ENCODE data around the gene OR4C16. TPM values are rescaled to one million over a fixed set of nuclear protein-coding genes. Genes with fewer than 3 reads are reported as not detected.

OR4C16 gene
- not detected for polyA plus RNA-seq

GRCh38 chr11:55571828-55572227, at the start of gene OR4C16:
Gene OR4C16 (plus strand): TSS chr11:55572128. CDS start chr11:55572128, 0 bp downstream.
- 56 to 76% (median 65%) methylated on average over 3 of the region's 3 CpGs for WGBS, 3 donors
- H3K27ac ChIP-seq (ENCODE audit: low read depth, low read length), result no peak within 1 kb of the TSS

GRCh38 chr11:55554169-55554568, 17.8 kb upstream of the OR4C16 start, which contains the start of gene OR4C15:
Gene OR4C15 (plus strand): TSS chr11:55554469. CDS start chr11:55554469, 0 bp downstream.
- no peak within 1 kb of the TSS for H3K27ac ChIP-seq (ENCODE audit: low read depth, low read length)

GRCh38 chr11:55572548-55572947, 620 bp downstream of the OR4C16 start:
- WGBS, 3 donors, result 19 to 48% (median 32%) methylated on average over 1 of the region's 1 CpG
- no peak overlapping the region for H3K27ac ChIP-seq (ENCODE audit: low read depth, low read length)

GRCh38 chr11:55607545-55607944, 35.6 kb downstream of the OR4C16 start, which contains the start of gene OR4C11:
Gene OR4C11 (minus strand): TSS chr11:55607645. CDS start chr11:55604373, 3,272 bp downstream.
- WGBS, 3 donors, result 33 to 49% (median 44%) methylated on average over 2 of the region's 2 CpGs
- H3K27ac ChIP-seq (ENCODE audit: low read depth, low read length), result no peak within 1 kb of the TSS

Other genes with a start within 250 kb of the OR4C16 start
- not detected for gene OR4A16, start 228.9 kb upstream of the OR4C16 start, polyA plus RNA-seq
- not detected for gene OR4A15, start 204.2 kb upstream of the OR4C16 start, polyA plus RNA-seq
- not detected for gene OR4C15, start 17.7 kb upstream of the OR4C16 start, polyA plus RNA-seq
- gene OR4C11, start 35.5 kb downstream of the OR4C16 start, polyA plus RNA-seq, result not detected
- not detected for gene OR4P4, start 63.0 kb downstream of the OR4C16 start, polyA plus RNA-seq
- not detected for gene OR4S2, start 76.2 kb downstream of the OR4C16 start, polyA plus RNA-seq
- not detected for gene OR4C6, start 90.1 kb downstream of the OR4C16 start, polyA plus RNA-seq
- gene OR5D13, start 201.3 kb downstream of the OR4C16 start, polyA plus RNA-seq, result not detected
- gene OR5D14, start 223.4 kb downstream of the OR4C16 start, polyA plus RNA-seq, result not detected
- gene OR5L1, start 239.2 kb downstream of the OR4C16 start, polyA plus RNA-seq, result not detected
- not detected for gene OR5D18, start 247.5 kb downstream of the OR4C16 start, polyA plus RNA-seq